Measurements from ENCODE around the gene AATF. TPM values are rescaled to one million over a fixed set of nuclear protein-coding genes. Genes with fewer than 3 reads are reported as not detected.

Gene AATF
- 70.2 and 78.9 TPM in 2 replicates for total RNA-seq

GRCh38 chr17:36948717-36949460, at the start of gene AATF:
TSS of gene AATF (plus strand) at chr17:36948954. CDS start at chr17:36949126, 172 bp downstream.
- no peak for DNase-seq (ENCODE audit: low read depth)
- H3K4me3 ChIP-seq (ENCODE audit: low read depth, low read length), result peak within 1 kb of the TSS; percentile 93
- no peak for TF ChIP-seq CTCF (conservative IDR thresholded peaks at IDR 0.05; ENCODE audit: low read depth, low read length)

GRCh38 chr17:36899250-36900159, 49.2 kb upstream of the AATF start:
- H3K4me3 ChIP-seq (ENCODE audit: low read depth, low read length), result no peak overlapping the region
- no peak for DNase-seq (ENCODE audit: low read depth)
- no peak for TF ChIP-seq CTCF (conservative IDR thresholded peaks at IDR 0.05; ENCODE audit: low read depth, low read length)

- no peak overlapping the region for H3K4me3 ChIP-seq (ENCODE audit: low read depth, low read length)
- TF ChIP-seq CTCF (conservative IDR thresholded peaks at IDR 0.05; ENCODE audit: low read depth, low read length), result no peak
- DNase-seq (ENCODE audit: low read depth), result no peak
Observed at GRCh38 chr17:36900160-36900512, 48.6 kb upstream of the AATF start.

GRCh38 chr17:36901506-36901905, 47.2 kb upstream of the AATF start:
- peak; percentile 59 for DNase-seq (ENCODE audit: low read depth)
- no peak overlapping the region for H3K4me3 ChIP-seq (ENCODE audit: low read depth, low read length)
- TF ChIP-seq CTCF (conservative IDR thresholded peaks at IDR 0.05; ENCODE audit: low read depth, low read length), result no peak

GRCh38 chr17:36907407-36907806, 41.3 kb upstream of the AATF start:
- no peak for DNase-seq (ENCODE audit: low read depth)
- no peak overlapping the region for H3K4me3 ChIP-seq (ENCODE audit: low read depth, low read length)
- no peak for TF ChIP-seq CTCF (conservative IDR thresholded peaks at IDR 0.05; ENCODE audit: low read depth, low read length)

- no peak for DNase-seq (ENCODE audit: low read depth)
- H3K4me3 ChIP-seq (ENCODE audit: low read depth, low read length), result no peak overlapping the region
- TF ChIP-seq CTCF (conservative IDR thresholded peaks at IDR 0.05; ENCODE audit: low read depth, low read length), result no peak
Observed at GRCh38 chr17:36910513-36910912, 38.2 kb upstream of the AATF start.

Data from epithelial cell of proximal tubule (primary cell).